PFSK-1 (cell line): ENCODE data around the gene UBL3.

Source experiments
- FOXP2 ChIP-seq: optimal IDR thresholded peaks from 2 replicates; pipeline ENCODE3; 2011; ENCODE audit warnings: borderline replicate concordance, control low read depth, inconsistent platforms; ENCODE audit not compliant: insufficient read depth; ENCODE audit errors: extremely low read length, extremely low read depth
- POLR2AphosphoS5 ChIP-seq: IDR thresholded peaks from 2 replicates; pipeline ENCODE4 v1.6.1; 2012; ENCODE audit warnings: low read depth, mild to moderate bottlenecking, control low read depth, low read length, moderate library complexity
- REST ChIP-seq, 2 experiments: IDR thresholded peaks; 2 replicates each; pipeline versions ENCODE4 v1.6.1 to v1.8.0; 2011 to 2012; ENCODE audit warnings: low read depth in 2 of 2, low read length in 2 of 2, control low read depth in 1 of 2, inconsistent platforms in 1 of 2, mild to moderate bottlenecking in 1 of 2, moderate library complexity in 1 of 2; ENCODE audit not compliant: insufficient read depth in 1 of 2
- SIN3A ChIP-seq: IDR thresholded peaks from 2 replicates; pipeline ENCODE4 v1.6.1; 2012; ENCODE audit warnings: mild to moderate bottlenecking, low read length, moderate library complexity, borderline replicate concordance; ENCODE audit not compliant: insufficient read depth
- TAF1 ChIP-seq: IDR thresholded peaks from 2 replicates; pipeline ENCODE4 v1.6.1; 2012; ENCODE audit warnings: low read length, control low read depth, borderline replicate concordance; ENCODE audit not compliant: insufficient read depth

- TF ChIP-seq POLR2AphosphoS5, result no peak
- TF ChIP-seq REST (IDR thresholded peaks at IDR 0.05; ENCODE audit: insufficient read depth in 1 of 2, low read depth in 2 of 2, low read length in 2 of 2), result no peak
- TF ChIP-seq SIN3A, result no peak
- no peak for TF ChIP-seq TAF1
- TF ChIP-seq FOXP2, result no peak
These were observed 131.7 kb downstream of the UBL3 start for GRCh38 chr13:29718694-29719093.
